SIG-M5 treated with dmso at 0.1 percent for 504 hours (cell line): Measurements from ENCODE around the gene SLC66A2.
"Not testable (repeated sequence)": the region's sequence is repeated elsewhere in the genome, so short reads cannot be mapped to it uniquely, and the experiment has no call there.

Experiments used
- DNase-seq: peaks from one replicate; lab custom pipeline; 2025; ENCODE audit not compliant: unreplicated experiment; lab: John Stamatoyannopoulos, UW

SLC66A2 gene

GRCh38 chr18:79869591-79870300 is 81.7 kb downstream of the SLC66A2 start:
- no peak for DNase-seq

DNA sequence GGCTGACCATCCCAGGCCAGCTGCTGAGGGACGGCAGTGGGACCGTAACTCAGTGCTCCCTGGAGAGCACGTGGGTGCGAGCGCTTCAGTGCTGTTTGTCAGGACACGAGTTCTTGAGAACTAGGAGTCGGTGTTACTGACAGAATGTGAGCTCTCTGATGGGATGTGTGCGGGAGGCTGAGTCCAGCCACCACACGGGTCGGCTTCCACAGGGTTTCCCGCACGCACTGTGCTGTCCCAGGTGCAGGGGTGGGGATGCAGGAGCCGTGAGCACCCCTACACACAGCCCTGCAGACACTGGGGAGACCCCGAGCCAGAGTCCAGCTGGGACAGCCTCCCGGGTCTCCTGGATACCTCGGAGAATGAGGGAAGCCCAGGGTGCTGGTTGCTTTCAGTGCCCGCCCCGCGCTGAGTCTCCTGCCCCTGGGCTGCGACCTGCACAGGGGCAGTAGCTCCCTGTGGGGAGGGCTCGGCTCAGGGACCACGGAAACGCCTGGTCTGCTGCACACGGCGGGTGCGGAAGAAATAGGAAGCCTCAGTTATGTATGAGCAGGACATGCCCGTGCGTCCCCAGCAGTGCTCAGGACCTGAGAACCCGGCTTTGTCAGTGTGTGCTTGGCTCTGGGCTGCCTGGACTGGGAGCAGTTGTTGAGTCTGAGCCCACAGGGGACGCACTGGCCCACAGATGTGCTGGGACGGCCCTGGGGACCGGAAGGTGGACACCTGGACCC is 82.5 kb downstream of the SLC66A2 start:
- DNase-seq, result no peak

GRCh38 chr18:79868168-79868784 is 83.2 kb downstream of the SLC66A2 start:
- DNase-seq, result no peak

- DNase-seq, result no peak
Measured at GRCh38 chr18:79867666-79868065, 83.8 kb downstream of the SLC66A2 start.

GRCh38 chr18:79866889-79867574 is 84.4 kb downstream of the SLC66A2 start:
- no peak for DNase-seq

DNA sequence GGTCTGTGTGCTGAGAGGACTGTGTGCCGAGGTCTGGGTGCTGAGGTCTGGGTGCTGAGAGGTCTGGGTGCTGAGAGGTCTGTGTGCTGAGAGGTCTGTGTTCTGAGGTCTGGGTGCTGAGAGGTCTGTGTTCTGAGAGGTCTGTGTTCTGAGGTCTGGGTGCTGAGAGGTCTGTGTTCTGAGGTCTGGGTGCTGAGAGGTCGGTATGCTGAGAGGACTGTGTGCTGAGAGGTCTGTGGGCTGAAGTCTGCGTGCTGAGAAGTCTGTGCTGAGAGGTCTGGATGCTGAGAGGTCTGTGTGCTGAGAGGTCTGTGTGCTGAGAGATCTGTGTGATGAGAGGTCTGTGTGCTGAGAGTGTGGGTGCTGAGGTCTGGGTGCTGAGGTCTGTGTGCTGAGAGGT is 85.5 kb downstream of the SLC66A2 start:
- not testable (repeated sequence) for DNase-seq

GRCh38 chr18:79864955-79865354 is 86.5 kb downstream of the SLC66A2 start:
- DNase-seq, result not testable (repeated sequence)

DNA sequence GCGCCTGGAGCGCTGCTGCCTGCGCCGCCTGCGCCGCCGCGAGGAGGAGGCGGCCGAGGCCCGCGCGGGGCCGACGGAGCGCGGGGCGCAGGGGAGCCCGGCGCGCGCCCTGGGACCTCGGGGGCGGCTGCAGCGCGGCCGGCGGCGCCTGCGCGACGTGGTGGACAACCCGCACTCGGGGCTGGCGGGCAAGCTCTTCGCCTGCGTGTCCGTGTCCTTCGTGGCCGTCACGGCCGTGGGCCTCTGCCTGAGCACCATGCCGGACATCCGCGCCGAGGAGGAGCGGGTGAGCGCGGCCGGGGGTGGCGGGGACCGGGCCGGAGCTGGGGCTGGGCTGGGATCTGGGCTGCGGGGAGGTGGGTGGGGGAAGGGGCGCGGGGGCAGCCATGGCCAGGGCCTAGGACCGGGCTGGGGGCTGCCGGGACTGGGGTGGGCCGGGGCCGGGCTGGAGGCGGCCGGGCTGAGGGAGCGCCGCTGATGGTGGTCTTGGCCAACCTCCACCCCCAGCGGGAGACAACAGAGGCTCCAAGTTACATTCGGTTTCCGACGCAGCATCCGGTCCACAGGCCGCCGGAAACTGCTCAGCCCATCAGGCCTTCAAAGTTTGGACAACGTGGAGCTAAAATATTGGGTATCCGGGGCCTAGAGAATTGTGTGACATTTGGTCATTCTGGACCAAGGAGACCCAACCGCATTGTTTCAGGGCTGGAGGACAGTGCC is 87.3 kb downstream of the SLC66A2 start:
- no peak for DNase-seq

- no peak for DNase-seq
Measured at GRCh38 chr18:79863161-79864005, 88.1 kb downstream of the SLC66A2 start.

GRCh38 chr18:79862562-79862961 is 88.9 kb downstream of the SLC66A2 start:
- DNase-seq, result no peak

- DNase-seq, result no peak
Measured at GRCh38 chr18:79861687-79862086, 89.8 kb downstream of the SLC66A2 start.

- no peak for DNase-seq
Measured at GRCh38 chr18:79859314-79859713, 92.1 kb downstream of the SLC66A2 start.

- DNase-seq, result no peak
Measured at GRCh38 chr18:79857082-79857671, 94.3 kb downstream of the SLC66A2 start.

DNA sequence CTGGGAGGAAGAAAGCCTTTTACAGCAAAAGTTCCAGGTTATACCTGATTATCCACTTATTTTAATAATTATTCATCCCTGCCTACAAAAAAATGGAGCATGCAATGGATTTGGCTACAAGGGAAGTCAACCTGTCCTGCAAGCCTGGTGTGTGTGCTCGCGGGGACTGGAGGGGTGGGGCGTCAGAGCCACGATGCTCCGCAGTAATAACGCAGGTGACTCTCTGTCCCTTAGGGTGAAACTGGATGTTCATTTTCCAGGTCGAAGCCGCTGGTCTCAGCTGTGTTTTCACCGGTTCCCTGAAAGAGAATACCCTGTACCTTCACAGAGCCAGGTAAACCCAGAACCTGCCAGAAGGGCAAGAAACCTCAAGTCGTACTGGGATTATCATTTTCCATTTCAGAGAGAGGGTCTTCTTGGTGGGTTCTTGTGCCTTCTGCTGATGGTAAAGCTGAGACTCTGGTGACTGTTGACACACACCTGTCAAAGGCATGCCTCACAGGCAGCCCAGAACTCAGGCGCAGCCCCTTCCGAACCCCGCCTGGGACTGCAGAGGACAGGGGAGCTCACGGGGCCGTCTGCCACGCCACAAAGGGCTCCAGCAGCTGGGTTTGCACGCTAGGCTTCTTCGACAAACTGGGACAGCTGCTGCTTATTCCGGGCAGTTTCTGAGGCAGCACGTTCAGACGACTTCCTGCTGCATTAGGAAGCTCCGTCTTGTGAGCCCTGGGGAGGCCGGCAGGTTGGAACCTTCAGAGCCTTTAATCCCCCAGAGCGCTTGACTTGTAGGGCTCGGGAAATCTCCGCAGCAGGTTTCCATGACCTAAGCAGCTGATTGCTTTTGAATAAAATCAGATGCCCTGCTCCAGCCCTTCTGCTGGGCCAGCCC is 95.1 kb downstream of the SLC66A2 start:
- DNase-seq, result no peak

GRCh38 chr18:79855147-79855933 is 96.1 kb downstream of the SLC66A2 start:
- peak; percentile 12 for DNase-seq

DNA sequence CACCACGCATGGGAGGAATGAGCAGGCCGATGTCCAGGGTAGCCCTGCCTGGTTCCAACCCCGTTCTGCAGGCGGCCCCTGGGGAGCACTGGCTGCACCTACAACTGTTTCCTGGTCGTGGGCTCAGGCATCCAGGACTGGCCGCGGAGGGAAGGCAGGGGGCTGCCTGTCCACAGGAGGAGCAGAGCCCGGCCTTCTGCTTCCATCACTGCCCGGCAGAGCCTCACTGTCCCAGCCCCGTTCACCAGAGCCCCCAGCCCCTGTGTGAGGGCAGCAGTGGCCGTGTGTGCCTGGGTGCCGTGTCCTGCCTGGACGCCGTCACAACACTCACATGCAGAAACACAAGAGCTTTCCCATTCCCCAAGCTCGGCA is 97.5 kb downstream of the SLC66A2 start:
- DNase-seq, result no peak

GRCh38 chr18:79853303-79853992 is 98.0 kb downstream of the SLC66A2 start:
- DNase-seq, result no peak
